Kidney (tissue), 14 donors: ENCODE results near the gene SH3RF3. TPM values are rescaled to one million over a fixed set of nuclear protein-coding genes. Genes with fewer than 3 reads are reported as not detected.

ENCODE experiments used
- DNase-seq, 5 donors: peaks; one replicate each; pipeline ENCODE4 v3.0.0-alpha.2; 2013 to 2020
- FAIRE-seq: peaks from 2 replicates; lab custom pipeline; 2012; peaks lifted over from hg19 to GRCh38; lab: Jason Lieb, UNC
- H3K27ac ChIP-seq, 2 donors: one replicate each; pipeline ENCODE4 v1.7.0; 2013; ENCODE audit warnings: low read depth in 2 of 2, low read length in 2 of 2, inconsistent platforms in 1 of 2
- H3K27me3 ChIP-seq: one replicate; pipeline ENCODE4 v1.7.1; 2013; ENCODE audit warnings: low read length, inconsistent platforms; ENCODE audit not compliant: control insufficient read depth, insufficient read depth
- H3K36me3 ChIP-seq, 3 donors: one replicate each; pipeline versions ENCODE4 v1.7.0 to v1.7.1; 2013; ENCODE audit warnings: low read length in 3 of 3, control low read depth in 1 of 3, inconsistent platforms in 1 of 3; ENCODE audit not compliant: insufficient read depth in 3 of 3, control insufficient read depth in 2 of 3
- H3K4me1 ChIP-seq, 3 donors: one replicate each; pipeline versions ENCODE4 v1.7.0 to v1.7.1; 2013; ENCODE audit warnings: low read length in 3 of 3, inconsistent platforms in 1 of 3, low read depth in 1 of 3; ENCODE audit not compliant: control insufficient read depth in 2 of 3, insufficient read depth in 2 of 3
- H3K4me3 ChIP-seq, 3 donors: one replicate each; pipeline versions ENCODE4 v1.7.0 to v1.8.1; 2013; ENCODE audit warnings: low read length in 3 of 3, control low read depth in 1 of 3, inconsistent platforms in 1 of 3
- H3K9ac ChIP-seq, 3 donors: one replicate each; pipeline versions ENCODE4 v1.7.0 to v1.7.1; 2013; ENCODE audit warnings: low read length in 3 of 3, control low read depth in 1 of 3, inconsistent platforms in 1 of 3
- H3K9me3 ChIP-seq, 3 donors: one replicate each; pipeline versions ENCODE4 v1.7.0 to v1.7.1; 2013; ENCODE audit warnings: low read length in 3 of 3, control low read depth in 1 of 3, inconsistent platforms in 1 of 3; ENCODE audit not compliant: control insufficient read depth in 2 of 3, insufficient read depth in 1 of 3
- CTCF ChIP-seq: IDR thresholded peaks from 3 replicates; pipeline ENCODE4 v1.5.1; 2012; ENCODE audit warnings: mild to moderate bottlenecking, moderate library complexity, borderline replicate concordance; ENCODE audit not compliant: insufficient read depth; ENCODE audit errors: extremely low read depth
- intact Hi-C: fragments of 100-400 bp; cut with DNase I; formaldehyde crosslinking; loops from one replicate; pipeline ENCODE4 v1.11.1; 2022
- polyA plus RNA-seq: library from polyadenylated mRNA; stranded (reverse); fragments of 350-450 nt; fragmentation: Illumina TruSeq; extraction: RNeasy Lipid Tissue Mini Kit (QIAGEN cat#74804); gene quantifications from one replicate; pipeline ENCODE4 v1.2.3, GENCODE V29; 2014; ENCODE audit warnings: low read depth, low replicate concordance; ENCODE audit not compliant: insufficient read depth
- total RNA-seq: library from RNA; stranded (reverse); fragmentation: NEBNext Ultra II Directional; extraction: Animal tissue kit (Norgen Biotek cat#: 25700); gene quantifications from one replicate; pipeline ENCODE4 v1.2.1, GENCODE V29; 2021
- donor health status: control.
- donor health status: control.
- donor health status: control.
- donor health status: control.
- donor health status: control.
- donor health status: DM: yes; HTN: yes; CAD: no.
- donor health status: Normal renal cell carcinoma (clear cell type).

SH3RF3 gene
- total and polyA plus RNA-seq, 2 donors from 2014 or later, result 1.7 to 10.7 TPM

GRCh38 chr2:109494351-109494750 lies 365.3 kb downstream of the SH3RF3 start:
- intact Hi-C loops, result no loop called here
- H3K9ac ChIP-seq, result no peak overlapping the region
- no peaks in the 10 kb centered on the region for H3K27me3 ChIP-seq
- H3K4me1 ChIP-seq, result peaks cover 0 to 5% (median 0%) of the 10 kb centered on the region in 3 donors
- TF ChIP-seq CTCF, result no peak
- peaks cover 0 to 9% (median 0%) of the 10 kb centered on the region in 3 donors for H3K36me3 ChIP-seq
- FAIRE-seq, result no peak
- no peaks in the 10 kb centered on the region for H3K9me3 ChIP-seq
- no peak for DNase-seq
- no peak overlapping the region for H3K4me3 ChIP-seq
- no peak overlapping the region for H3K27ac ChIP-seq

- FAIRE-seq, result no peak
- no peak overlapping the region for H3K9ac ChIP-seq
- H3K4me3 ChIP-seq, result no peak overlapping the region
- H3K9me3 ChIP-seq, result no peaks in the 10 kb centered on the region
- H3K36me3 ChIP-seq, result peaks cover 0 to 9% (median 0%) of the 10 kb centered on the region in 3 donors
- DNase-seq, result peak in 3 of 5 donors; percentile 61 to 75 (median 65)
- intact Hi-C loops, result no loop called here
- H3K27me3 ChIP-seq, result no peaks in the 10 kb centered on the region
- peaks cover 0 to 7% (median 0%) of the 10 kb centered on the region in 3 donors for H3K4me1 ChIP-seq
- no peak for TF ChIP-seq CTCF
- no peak overlapping the region for H3K27ac ChIP-seq
Measured at GRCh38 chr2:109497463-109497862, 368.5 kb downstream of the SH3RF3 start.

GRCh38 chr2:109497911-109498870 lies 369.2 kb downstream of the SH3RF3 start:
- FAIRE-seq (no peak), DNase-seq (peak in 3 of 5 donors; percentile 38 to 71 (median 41))
- peaks cover 0 to 4% (median 0%) of the 10 kb centered on the region in 3 donors for H3K36me3 ChIP-seq
- H3K27ac ChIP-seq, result peak overlapping the region in 1 of 2 donors; percentile 34
- H3K4me1 ChIP-seq, result peaks cover 0 to 7% (median 0%) of the 10 kb centered on the region in 3 donors
- no peak for TF ChIP-seq CTCF
- no peak overlapping the region for H3K4me3 ChIP-seq
- H3K9ac ChIP-seq, result no peak overlapping the region
- no peaks in the 10 kb centered on the region for H3K27me3 ChIP-seq
- intact Hi-C loops, result no loop called here
- no peaks in the 10 kb centered on the region for H3K9me3 ChIP-seq
